K562 (cell line): ENCODE measurements around the gene BFSP1. TPM values are rescaled to one million over a fixed set of nuclear protein-coding genes. Genes with fewer than 3 reads are reported as not detected.

Experiments
- ATAC-seq: fragments of 200-7000 bp; cut with Tn5 transposase; 3 replicates; pipeline ENCODE4 v1.9.1; 2020; ENCODE audit warnings: moderate library complexity
- BruUV-seq: library from RNA; stranded (reverse); fragments of 400-500 nt; replicated peaks from 2 replicates; lab custom pipeline; 2021; lab: Mats Ljungman, UMichigan
- CTCF ChIA-PET: fragments of 300-600 bp; formaldehyde crosslinking; extraction: SDS; loops from one replicate; lab custom pipeline; 2021; ENCODE audit warnings: low intra/inter-chr PET ratio; lab: Yijun Ruan, JAX
- POLR2A ChIA-PET: fragments of 300-600, 350-650 bp; sonication (Branson Sonifier 250); formaldehyde crosslinking; extraction: SDS; loops from one replicate; lab custom pipeline; 2021; ENCODE audit warnings: antibody characterized with exemption, inconsistent platforms; lab: Yijun Ruan, JAX
- DNase-seq, 4 experiments: peaks; one replicate each; pipeline versions ENCODE4 v3.0.0 to v3.0.0-alpha.2; 2011 to 2018; ENCODE audit warnings: low spot score in 3 of 4, mixed read lengths in 3 of 4; ENCODE audit errors: extremely low read depth in 1 of 4
- FAIRE-seq: peaks from 2 replicates; lab custom pipeline; 2011; peaks lifted over from hg19 to GRCh38; lab: Jason Lieb, UNC
- H2AFZ ChIP-seq: 2 replicates; pipeline ENCODE4 v1.6.0; 2011; ENCODE audit warnings: low read depth, low read length, control low read depth, inconsistent platforms
- H3K27ac ChIP-seq: fragments of 200-600 bp; 3 replicates; pipeline ENCODE4 v1.8.0; 2011; ENCODE audit warnings: low read depth, mild to moderate bottlenecking, control low read depth, inconsistent platforms, low read length, moderate library complexity, mixed read lengths; ENCODE audit errors: extremely low read depth
- H3K27me3 ChIP-seq, 2 experiments: fragments of 300-600 bp in 1 of 2; 2 replicates in 1 of 2; 3 replicates in 1 of 2; pipeline versions ENCODE4 v1.6.0 to v1.8.0; 2011; ENCODE audit warnings: inconsistent platforms in 2 of 2, low read length in 2 of 2, mild to moderate bottlenecking in 1 of 2, mixed read lengths in 1 of 2, moderate library complexity in 1 of 2; ENCODE audit not compliant: control insufficient read depth in 2 of 2, insufficient read depth in 2 of 2
- H3K36me3 ChIP-seq: fragments of 300-600 bp; 3 replicates; pipeline ENCODE4 v1.8.0; 2011; ENCODE audit warnings: mild to moderate bottlenecking, low read length, inconsistent platforms; ENCODE audit not compliant: control insufficient read depth, insufficient read depth
- H3K4me1 ChIP-seq, 2 experiments: fragments of 200-600 bp in 1 of 2; replicated peaks in 1 of 2; 2 replicates in 1 of 2; 3 replicates in 1 of 2; pipeline versions ENCODE4 v1.5.1 to v1.8.0; 2011; ENCODE audit warnings: inconsistent platforms in 2 of 2, low read length in 2 of 2, mild to moderate bottlenecking in 1 of 2, mixed read lengths in 1 of 2, moderate library complexity in 1 of 2; ENCODE audit not compliant: control insufficient read depth in 2 of 2, insufficient read depth in 2 of 2
- H3K4me2 ChIP-seq: 2 replicates; pipeline ENCODE4 v1.6.1; 2011; ENCODE audit warnings: low read length, control low read depth, inconsistent platforms, mixed read lengths; ENCODE audit not compliant: insufficient read depth
- H3K4me3 ChIP-seq: fragments of 200-600 bp; sonication (generic), shearing (Covaris generic); 2 replicates; pipeline ENCODE4 v1.5.1; 2016; ENCODE audit warnings: control low read depth, inconsistent platforms
- H3K79me2 ChIP-seq: fragments of 200-600 bp; 3 replicates; pipeline ENCODE4 v1.8.0; 2011; ENCODE audit warnings: low read length, inconsistent platforms; ENCODE audit not compliant: control insufficient read depth, insufficient read depth
- H3K9ac ChIP-seq, 2 experiments: 2 replicates each; pipeline versions ENCODE4 v1.6.0 to v1.6.1; 2011; ENCODE audit warnings: low read depth in 2 of 2, low read length in 2 of 2, control low read depth in 1 of 2, inconsistent platforms in 1 of 2, mild to moderate bottlenecking in 1 of 2, mixed read lengths in 1 of 2; ENCODE audit not compliant: insufficient read depth in 1 of 2
- H3K9me1 ChIP-seq: one replicate; pipeline ENCODE4 v1.6.0; 2011; ENCODE audit warnings: inconsistent platforms, mild to moderate bottlenecking, low read length, moderate library complexity; ENCODE audit not compliant: control insufficient read depth, insufficient read depth
- H3K9me3 ChIP-seq: replicated peaks from 2 replicates; pipeline ENCODE4 v1.5.1; 2011; ENCODE audit warnings: low read depth, low read length, inconsistent platforms; ENCODE audit not compliant: control insufficient read depth, insufficient read depth
- H4K20me1 ChIP-seq: replicated peaks from 2 replicates; pipeline ENCODE4 v1.6.1; 2011; ENCODE audit warnings: low read length, inconsistent platforms, mixed read lengths; ENCODE audit not compliant: control insufficient read depth, insufficient read depth
- FOXA3 ChIP-seq, 2 experiments: fragments of 450-650 bp in 1 of 2; sonication (generic) in 1 of 2; formaldehyde crosslinking; IDR thresholded peaks in 1 of 2; conservative IDR thresholded peaks in 1 of 2; 2 replicates each; pipeline versions ENCODE4 v1.4.0 to v1.8.0; 2020 to 2022; ENCODE audit warnings: mild to moderate bottlenecking in 2 of 2, missing genetic modification reagents in 1 of 2
- GABPB2 ChIP-seq: fragments of 250-450 bp; sonication (Bioruptor Pico); conservative IDR thresholded peaks from 2 replicates; pipeline ENCODE4 v1.5.1; 2021; ENCODE audit warnings: mild to moderate bottlenecking
- GATAD2B ChIP-seq: fragments of 450-650 bp; IDR thresholded peaks from 2 replicates; pipeline ENCODE4 v1.6.1; 2017; ENCODE audit warnings: mild to moderate bottlenecking, borderline replicate concordance
- MYBL2 ChIP-seq, 2 experiments: fragments of 450-650 bp in 1 of 2; sonication (generic) in 1 of 2; formaldehyde crosslinking in 1 of 2; IDR thresholded peaks; 2 replicates each; pipeline versions ENCODE4 v1.6.1 to v1.8.1; 2017 to 2022; ENCODE audit warnings: borderline replicate concordance in 1 of 2, inconsistent platforms in 1 of 2, low read depth in 1 of 2, mild to moderate bottlenecking in 1 of 2, missing genetic modification reagents in 1 of 2, moderate library complexity in 1 of 2
- NCOA6 ChIP-seq: fragments of 450-650 bp; IDR thresholded peaks from 2 replicates; pipeline ENCODE4 v1.6.1; 2017; ENCODE audit warnings: mild to moderate bottlenecking
- STAG1 ChIP-seq: sonication (generic); formaldehyde crosslinking; IDR thresholded peaks from 2 replicates; pipeline ENCODE4 v1.5.0; 2020; ENCODE audit warnings: missing genetic modification reagents, borderline replicate concordance
- ZBTB26 ChIP-seq: fragments of 450-650 bp; formaldehyde crosslinking; IDR thresholded peaks from 2 replicates; pipeline ENCODE4 v1.4.0; 2022; ENCODE audit warnings: missing genetic modification characterization
- WGBS: fragments of 100-300 bp; shearing (Covaris generic); methylation state at CpG from one replicate; pipeline ENCODE4 v1.1.6; 2016; ENCODE audit warnings: low coverage, mixed read lengths; ENCODE audit not compliant: insufficient coverage; ENCODE audit errors: missing lambda C conversion rate; 5-methylcytosine and 5-hydroxymethylcytosine counted together
- in situ Hi-C: fragments of 300-500 bp; cut with MboI; formaldehyde crosslinking; loops from 4 replicates; pipeline ENCODE4 v1.15.0; 2018; ENCODE audit warnings: inconsistent platforms, mixed read lengths
- intact Hi-C: fragments of 100-400 bp; cut with micrococcal nuclease; formaldehyde crosslinking; loops from 2 replicates; pipeline ENCODE4 v1.14.2; 2022
- polyA plus RNA-seq, 8 experiments: library from polyadenylated mRNA; depleted of rRNA in 4 of 8; stranded (reverse) in 5 of 8; unstranded in 3 of 8; fragments of >200 nt; fragmentation: Nextera tagmentation in 2 of 8; fragmentation: Illumina TruSeq in 1 of 8; extraction: Ambion mirVana in 2 of 8; extraction: Trizol in 1 of 8; gene quantifications; 2 replicates each; pipeline versions ENCODE4 v1.2.1 to v1.2.3, GENCODE V29; 2011 to 2014; ENCODE audit warnings: inconsistent platforms in 1 of 8, missing spikeins in 1 of 8
- total RNA-seq, 7 experiments: library from RNA; depleted of rRNA in 6 of 7; stranded (reverse); fragments of >200 nt in 6 of 7; fragmentation: Illumina TruSeq in 2 of 7; extraction: Trizol in 2 of 7; gene quantifications; 2 replicates each; pipeline versions ENCODE4 v1.2.1 to v1.2.3, GENCODE V29; 2011 to 2021; ENCODE audit warnings: low replicate concordance in 1 of 7

The BFSP1 gene
- total and polyA plus RNA-seq, 9 of the 15 experiments (the other 6 are each of a cell fraction or from before 2014, with no cell fraction given) = 0.09 to 0.86 (median 0.40) TPM

- in situ Hi-C loops = no loop called here
- H3K9me1 ChIP-seq = no peaks in the 10 kb centered on the region
- H3K4me2 ChIP-seq = no peak overlapping the region
- POLR2A ChIA-PET = no interaction called here
- H3K4me3 ChIP-seq = no peak overlapping the region
- intact Hi-C loops = no loop called here
- no TSS peak for BruUV-seq
- no peaks in the 10 kb centered on the region for H3K27me3 ChIP-seq
- no peak overlapping the region for H3K27ac ChIP-seq
- no peak overlapping the region for H2AFZ ChIP-seq
- peaks cover 69% of the 10 kb centered on the region for H3K79me2 ChIP-seq
- no peak overlapping the region for H3K9ac ChIP-seq
- H3K36me3 ChIP-seq = no peaks in the 10 kb centered on the region
- 84% methylated on average over 5 of the region's 8 CpGs for WGBS
- no peak for TF ChIP-seq STAG1
- no peak for TF ChIP-seq GATAD2B
- no peak for TF ChIP-seq GABPB2 (CRISPR knock-in tag)
- TF ChIP-seq MYBL2 (IDR thresholded peaks at IDR 0.05; ENCODE audit: low read depth) = no peak
- no peak for TF ChIP-seq MYBL2 (CRISPR knock-in tag; IDR thresholded peaks at IDR 0.05; ENCODE audit: borderline replicate concordance)
- no peak for TF ChIP-seq FOXA3 (CRISPR knock-in tag; conservative IDR thresholded peaks at IDR 0.05 in 1 of 2, IDR thresholded peaks at IDR 0.05 in 1 of 2)
- no peak for TF ChIP-seq NCOA6
- ATAC-seq = no peak
- peaks cover 0 to 9% of the 10 kb centered on the region in 2 experiments; a peak in 3 of 5 replicates for H3K4me1 ChIP-seq
- H4K20me1 ChIP-seq = 0 out of 2 replicates have a peak, but pooled peaks cover 7% of the 10 kb centered on the region
- no peak for FAIRE-seq
- no peak for DNase-seq
- CTCF ChIA-PET = no interaction called here
- H3K9me3 ChIP-seq = no peaks in the 10 kb centered on the region
Observed at GRCh38 chr20:17576215-17576614, 45.0 kb upstream of the BFSP1 start.

DNA sequence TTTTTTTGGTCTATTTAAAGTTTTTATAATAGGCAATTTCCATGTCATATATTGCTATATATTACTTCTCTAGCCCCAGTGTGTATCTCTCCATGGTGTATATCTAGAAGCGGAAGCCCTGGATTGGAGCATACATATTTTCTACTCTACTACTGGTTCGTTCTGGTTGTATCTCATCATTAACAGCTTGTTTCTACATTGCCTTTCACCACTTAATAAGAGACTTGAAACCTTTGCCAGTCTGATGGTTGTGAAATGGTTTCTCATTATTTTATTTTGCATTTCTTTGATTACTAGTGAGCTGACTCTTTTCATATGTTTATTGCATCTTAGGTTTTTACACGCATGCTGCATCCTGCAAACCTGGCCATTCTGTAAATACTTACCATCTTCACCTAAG, 42.3 kb upstream of the BFSP1 start:
- ATAC-seq = no peak
- Histone ChIP-seq H3K27me3 (no peaks in the 10 kb centered on the region), H3K9me1 (no peaks in the 10 kb centered on the region), H3K4me3 (no peak overlapping the region), H3K4me2 (no peak overlapping the region), H3K27ac (no peak overlapping the region), H3K36me3 (no peaks in the 10 kb centered on the region), H3K9ac (no peak overlapping the region), H3K9me3 (no peaks in the 10 kb centered on the region), H4K20me1 (peaks cover 7% of the 10 kb centered on the region; the same call in 1 of the 2 replicates), H2AFZ (no peak overlapping the region), H3K4me1 (peaks cover 12 to 17% of the 10 kb centered on the region in 2 experiments), H3K79me2 (peaks cover 70% of the 10 kb centered on the region)
- in situ Hi-C loops (no loop called here), intact Hi-C loops (no loop called here)
- CTCF ChIA-PET = no interaction called here
- FAIRE-seq = no peak
- BruUV-seq = no TSS peak
- POLR2A ChIA-PET = interaction anchor here (1.4 kb wide), 1 partner anchor 11 kb away, joined by 4 read pairs; no protein-coding TSS in a partner anchor
- DNase-seq = no peak
- no peak for TF ChIP-seq ZBTB26 (CRISPR knock-in tag)
- WGBS = 93% methylated on average over 3 of the region's 3 CpGs
